Measurements from ENCODE around the gene MRGPRX2.

MRGPRX2 gene

GRCh38 chr11:19060629-19061028 lies at the start of gene MRGPRX2:
TSS of gene MRGPRX2 (minus strand) at chr11:19060717. CDS start at chr11:19056402, 4,315 bp downstream.
- no peak for DNase-seq

GRCh38 chr11:19110295-19110694 lies 49.8 kb upstream of the MRGPRX2 start:
- DNase-seq, result no peak

GRCh38 chr11:19107125-19107524 lies 46.6 kb upstream of the MRGPRX2 start:
- DNase-seq, result no peak

- DNase-seq, result no peak
Measured at GRCh38 chr11:19105011-19105410, 44.5 kb upstream of the MRGPRX2 start.

GRCh38 chr11:19102521-19102900 lies 42.0 kb upstream of the MRGPRX2 start:
- DNase-seq, result no peak

GRCh38 chr11:19101796-19102520 lies 41.4 kb upstream of the MRGPRX2 start:
- no peak for DNase-seq

GRCh38 chr11:19100885-19101284 lies 40.4 kb upstream of the MRGPRX2 start:
- DNase-seq, result no peak

- DNase-seq, result no peak
Measured at GRCh38 chr11:19099093-19099492, 38.6 kb upstream of the MRGPRX2 start.

GRCh38 chr11:19094859-19095258 lies 34.3 kb upstream of the MRGPRX2 start:
- no peak for DNase-seq

- no peak for DNase-seq
Measured at GRCh38 chr11:19093976-19094375, 33.5 kb upstream of the MRGPRX2 start.

- DNase-seq, result no peak
Measured at GRCh38 chr11:19092850-19093249, 32.3 kb upstream of the MRGPRX2 start.

- DNase-seq, result no peak
Measured at GRCh38 chr11:19092342-19092741, 31.8 kb upstream of the MRGPRX2 start.

- no peak for DNase-seq
Measured at GRCh38 chr11:19091366-19091765, 30.8 kb upstream of the MRGPRX2 start.

- no peak for DNase-seq
Measured at GRCh38 chr11:19089421-19089820, 28.9 kb upstream of the MRGPRX2 start.

GRCh38 chr11:19088791-19089190 lies 28.3 kb upstream of the MRGPRX2 start:
- no peak for DNase-seq

- no peak for DNase-seq
Measured at GRCh38 chr11:19087658-19088057, 27.1 kb upstream of the MRGPRX2 start.

- DNase-seq, result no peak
Measured at GRCh38 chr11:19084661-19085315, 24.3 kb upstream of the MRGPRX2 start.

- no peak for DNase-seq
Measured at GRCh38 chr11:19083166-19083565, 22.6 kb upstream of the MRGPRX2 start.

GRCh38 chr11:19080579-19080993 lies 20.1 kb upstream of the MRGPRX2 start:
- no peak for DNase-seq

- no peak for DNase-seq
Measured at GRCh38 chr11:19079643-19080440, 19.3 kb upstream of the MRGPRX2 start.

- no peak for DNase-seq
Measured at GRCh38 chr11:19077965-19078364, 17.4 kb upstream of the MRGPRX2 start.

GRCh38 chr11:19076744-19077589 lies 16.4 kb upstream of the MRGPRX2 start:
- DNase-seq, result peak in 5 of 6 experiments; percentile 12 to 58 (median 24)

- DNase-seq, result no peak
Measured at GRCh38 chr11:19075636-19076035, 15.1 kb upstream of the MRGPRX2 start.
